ENCODE measurements around the gene NOTUM. TPM values are rescaled to one million over a fixed set of nuclear protein-coding genes. Genes with fewer than 3 reads are reported as not detected.
A peak's percentile ranks its signal among the peaks of the same experiment; 100 is the strongest.

The NOTUM gene
- total RNA-seq, 4 donors from 2014 or later, result 0.40 TPM; not detected in 3

DNA sequence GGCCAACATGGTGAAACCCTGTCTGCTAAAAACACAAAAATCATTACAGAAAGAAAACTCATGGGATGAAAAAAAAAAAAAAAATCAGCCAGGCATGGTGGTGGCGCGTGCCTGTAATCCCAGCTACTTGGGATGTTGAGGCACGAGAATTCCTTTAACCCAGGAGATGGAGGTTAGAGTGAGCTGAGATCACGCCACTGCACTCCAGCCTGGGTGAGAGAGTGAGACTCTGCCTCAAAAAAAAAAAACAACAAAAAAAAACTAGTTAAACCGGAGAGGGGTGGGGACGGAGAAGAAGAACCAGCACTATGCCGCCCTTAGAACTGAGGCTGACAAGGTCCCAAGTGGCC is 7.4 kb upstream of the NOTUM start:
- WGBS, 2 donors, result 48 to 57% methylated on average over 7 of the region's 7 CpGs
- TF ChIP-seq, protein P1, sequence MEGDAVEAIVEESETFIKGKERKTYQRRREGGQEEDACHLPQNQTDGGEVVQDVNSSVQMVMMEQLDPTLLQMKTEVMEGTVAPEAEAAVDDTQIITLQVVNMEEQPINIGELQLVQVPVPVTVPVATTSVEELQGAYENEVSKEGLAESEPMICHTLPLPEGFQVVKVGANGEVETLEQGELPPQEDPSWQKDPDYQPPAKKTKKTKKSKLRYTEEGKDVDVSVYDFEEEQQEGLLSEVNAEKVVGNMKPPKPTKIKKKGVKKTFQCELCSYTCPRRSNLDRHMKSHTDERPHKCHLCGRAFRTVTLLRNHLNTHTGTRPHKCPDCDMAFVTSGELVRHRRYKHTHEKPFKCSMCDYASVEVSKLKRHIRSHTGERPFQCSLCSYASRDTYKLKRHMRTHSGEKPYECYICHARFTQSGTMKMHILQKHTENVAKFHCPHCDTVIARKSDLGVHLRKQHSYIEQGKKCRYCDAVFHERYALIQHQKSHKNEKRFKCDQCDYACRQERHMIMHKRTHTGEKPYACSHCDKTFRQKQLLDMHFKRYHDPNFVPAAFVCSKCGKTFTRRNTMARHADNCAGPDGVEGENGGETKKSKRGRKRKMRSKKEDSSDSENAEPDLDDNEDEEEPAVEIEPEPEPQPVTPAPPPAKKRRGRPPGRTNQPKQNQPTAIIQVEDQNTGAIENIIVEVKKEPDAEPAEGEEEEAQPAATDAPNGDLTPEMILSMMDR (IDR thresholded peaks at IDR 0.05), result no peak
- TF ChIP-seq POLR2A (IDR thresholded peaks at IDR 0.05), result no peak
- DNase-seq, result no peak
- Histone ChIP-seq H3K4me3 (replicated peaks in 1 of 3) (no peak overlapping the region), H3K36me3 (no peaks in the 10 kb centered on the region), H3K27ac (no peak overlapping the region), H3K9me3 (no peaks in the 10 kb centered on the region), H3K4me1 (peaks cover 10 to 15% of the 10 kb centered on the region in 2 donors), H3K27me3 (no peaks in the 10 kb centered on the region)
- intact Hi-C loops (cut with DNase I), result no loop called here

DNA sequence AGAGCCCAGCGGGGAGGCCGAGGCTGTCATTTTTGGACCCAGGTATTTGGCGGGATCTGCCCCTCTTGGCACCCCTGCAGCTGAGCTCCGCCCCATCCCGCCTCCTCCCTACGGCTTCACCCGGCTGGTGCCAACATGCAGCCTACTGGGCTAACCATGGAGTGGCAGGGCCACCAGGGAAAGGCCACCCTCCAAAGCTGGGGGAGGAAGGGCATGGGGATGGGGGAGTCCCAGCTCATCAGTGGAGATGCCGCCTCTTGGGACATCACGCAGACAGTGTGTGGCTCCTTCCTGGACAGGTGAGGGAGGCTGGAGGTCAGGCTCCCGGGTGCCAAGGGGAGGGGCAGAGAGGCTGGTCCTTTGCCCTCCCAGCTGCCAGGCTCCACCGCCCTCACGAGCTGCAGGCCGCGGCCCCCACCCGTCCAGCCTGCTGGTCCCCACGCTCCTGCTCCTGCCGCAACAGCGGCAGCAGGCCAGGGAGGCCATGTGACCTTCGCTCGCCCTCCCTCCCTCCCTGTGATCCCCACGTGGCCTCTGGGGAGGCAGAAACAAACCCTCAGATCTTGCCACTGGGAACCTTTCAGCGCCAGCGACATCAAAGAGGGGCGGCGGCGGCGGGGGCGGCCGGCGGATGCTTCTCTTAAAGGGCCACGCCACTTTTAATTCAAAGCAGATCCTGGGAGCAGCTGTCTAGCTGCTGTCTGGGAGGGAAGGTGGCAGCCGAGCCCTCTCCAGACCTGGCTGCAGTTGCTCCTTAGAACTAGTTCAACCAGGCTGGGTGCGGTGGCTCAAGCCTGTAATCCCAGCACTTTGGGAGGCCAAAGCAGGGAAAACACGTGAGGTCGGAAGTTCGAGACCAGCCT is 6.8 kb upstream of the NOTUM start:
- H3K4me1 ChIP-seq, result peaks cover 10 to 15% of the 10 kb centered on the region in 2 donors
- no peak overlapping the region for H3K27ac ChIP-seq
- intact Hi-C loops (cut with DNase I), result no loop called here
- peak; percentile 81 to 90 for DNase-seq
- H3K36me3 ChIP-seq, result no peaks in the 10 kb centered on the region
- no peaks in the 10 kb centered on the region for H3K9me3 ChIP-seq
- H3K4me3 ChIP-seq (replicated peaks in 1 of 3), result no peak overlapping the region
- H3K27me3 ChIP-seq, result no peaks in the 10 kb centered on the region
- WGBS, 2 donors, result 18% methylated on average over 15 to 18 of the region's 36 CpGs
- TF ChIP-seq, protein P1 (IDR thresholded peaks at IDR 0.05), result no peak
- no peak for TF ChIP-seq POLR2A (IDR thresholded peaks at IDR 0.05)

DNA sequence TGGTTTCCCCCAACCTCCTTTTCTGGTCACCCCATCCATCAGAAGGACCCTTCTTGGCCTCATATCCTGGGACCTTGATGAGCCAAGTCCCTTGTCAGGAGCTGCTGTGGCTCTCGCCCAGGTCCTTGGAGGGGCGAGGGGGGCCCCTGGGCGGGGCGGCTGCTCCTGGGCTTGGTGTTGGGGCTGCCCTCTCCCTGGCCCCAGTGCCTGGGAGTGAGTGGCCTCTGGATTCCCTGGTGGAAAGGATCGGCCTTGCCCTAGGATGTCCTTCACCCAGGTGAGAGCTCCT is 6.2 kb upstream of the NOTUM start:
- intact Hi-C loops (cut with DNase I), result no loop called here
- 35 to 64% methylated on average over 4 to 5 of the region's 5 CpGs for WGBS, 2 donors
- DNase-seq, result no peak
- H3K27me3 ChIP-seq, result no peaks in the 10 kb centered on the region
- H3K9me3 ChIP-seq, result no peaks in the 10 kb centered on the region
- TF ChIP-seq, protein P1 (IDR thresholded peaks at IDR 0.05), result no peak
- TF ChIP-seq POLR2A (IDR thresholded peaks at IDR 0.05), result no peak
- H3K4me3 ChIP-seq (replicated peaks in 1 of 3), result no peak overlapping the region
- peaks cover 10 to 15% of the 10 kb centered on the region in 2 donors for H3K4me1 ChIP-seq
- H3K36me3 ChIP-seq, result no peaks in the 10 kb centered on the region
- no peak overlapping the region for H3K27ac ChIP-seq

DNA sequence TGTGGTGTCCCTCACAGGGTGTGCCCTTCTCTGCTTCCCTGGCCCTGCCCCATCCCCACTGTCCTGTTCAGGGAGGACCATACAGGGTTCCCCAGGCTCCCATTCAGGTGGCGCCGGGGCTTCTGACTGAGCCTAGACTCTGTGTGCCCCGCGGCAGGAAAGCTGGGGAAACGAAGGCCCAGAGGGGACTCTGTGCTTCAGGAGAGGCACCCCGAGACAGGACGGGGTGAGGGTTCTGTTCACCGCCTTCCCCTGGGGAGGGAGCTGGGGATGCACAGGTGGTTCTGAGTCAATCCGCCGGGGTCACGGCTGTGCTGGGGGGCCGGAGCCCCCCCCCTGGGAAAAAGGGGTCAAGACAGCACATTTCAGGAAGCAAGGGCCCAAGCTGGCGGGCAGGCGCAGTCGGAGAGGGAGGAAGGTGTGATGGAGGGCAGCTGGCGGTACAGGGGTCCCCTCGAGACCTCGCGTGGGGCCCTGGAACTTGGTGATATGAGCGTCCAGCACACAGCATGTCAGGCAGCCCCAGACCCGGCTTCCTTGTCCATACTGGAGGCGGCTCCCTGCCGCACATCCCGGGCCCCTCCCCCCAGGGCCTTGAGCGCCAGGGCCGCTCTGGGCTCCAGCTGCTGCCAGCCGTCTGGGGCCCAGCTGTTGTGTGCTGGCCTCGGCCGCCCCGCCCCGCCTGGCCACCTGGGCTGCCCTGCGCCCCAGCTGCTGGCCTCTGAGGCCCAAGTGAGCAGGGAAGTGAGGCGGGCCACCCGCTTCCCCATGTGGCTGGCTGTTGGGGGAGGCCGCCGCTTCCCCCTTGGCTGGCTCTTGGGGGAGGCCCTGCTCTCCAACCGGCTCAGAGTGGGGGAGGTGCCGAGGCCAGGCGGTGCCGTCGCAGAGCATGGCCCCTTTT is 5.6 kb upstream of the NOTUM start:
- peaks cover 10 to 18% of the 10 kb centered on the region in 2 donors for H3K4me1 ChIP-seq
- H3K4me3 ChIP-seq (replicated peaks in 1 of 3), result no peak overlapping the region
- TF ChIP-seq, protein P1 (IDR thresholded peaks at IDR 0.05), result no peak
- no peak for TF ChIP-seq POLR2A (IDR thresholded peaks at IDR 0.05)
- intact Hi-C loops (cut with DNase I), result no loop called here
- H3K27me3 ChIP-seq, result peaks cover 5% of the 10 kb centered on the region
- H3K27ac ChIP-seq, result no peak overlapping the region
- no peak for DNase-seq
- H3K36me3 ChIP-seq, result no peaks in the 10 kb centered on the region
- H3K9me3 ChIP-seq, result no peaks in the 10 kb centered on the region
- WGBS, 2 donors, result 63% methylated on average over 11 to 17 of the region's 41 CpGs

All from thyroid gland (tissue), 4 donors.